Measurements from ENCODE around the gene EIF5A2.
"Not testable (repeated sequence)": the region's sequence is repeated elsewhere in the genome, so short reads cannot be mapped to it uniquely, and the experiment has no call there.

The EIF5A2 gene

GRCh38 chr3:170914690-170915089 lies 6.3 kb upstream of the EIF5A2 start:
- Histone ChIP-seq H3K36me3 (ENCODE audit: control insufficient read depth in 2 of 2, insufficient read depth in 2 of 2, low read length in 2 of 2) (no peaks in the 10 kb centered on the region), H3K27me3 (ENCODE audit: control insufficient read depth in 1 of 2, insufficient read depth in 2 of 2, low read length in 2 of 2) (no peaks in the 10 kb centered on the region), H3K27ac (ENCODE audit: low read length) (no peak overlapping the region), H3K9ac (ENCODE audit: low read length in 2 of 2) (no peak overlapping the region), H3K9me3 (ENCODE audit: control insufficient read depth in 2 of 2, low read length in 2 of 2) (peaks cover 0 to 12% of the 10 kb centered on the region in 2 donors), H3K4me1 (ENCODE audit: control insufficient read depth, insufficient read depth, low read length) (no peaks in the 10 kb centered on the region), H3K4me3 (ENCODE audit: low read length in 2 of 2) (no peak overlapping the region)

- Histone ChIP-seq H3K9me3 (ENCODE audit: control insufficient read depth in 2 of 2, low read length in 2 of 2) (peaks cover 0 to 16% of the 10 kb centered on the region in 2 donors), H3K4me3 (ENCODE audit: low read length in 2 of 2) (no peak overlapping the region), H3K27me3 (ENCODE audit: control insufficient read depth in 1 of 2, insufficient read depth in 2 of 2, low read length in 2 of 2) (no peaks in the 10 kb centered on the region), H3K27ac (ENCODE audit: low read length) (no peak overlapping the region), H3K9ac (ENCODE audit: low read length in 2 of 2) (no peak overlapping the region), H3K4me1 (ENCODE audit: control insufficient read depth, insufficient read depth, low read length) (no peaks in the 10 kb centered on the region), H3K36me3 (ENCODE audit: control insufficient read depth in 2 of 2, insufficient read depth in 2 of 2, low read length in 2 of 2) (no peaks in the 10 kb centered on the region)
These were observed 5.8 kb upstream of the EIF5A2 start for GRCh38 chr3:170914212-170914611.

GRCh38 chr3:170911051-170911450 lies 2.6 kb upstream of the EIF5A2 start:
- no peak overlapping the region for H3K4me3 ChIP-seq (ENCODE audit: low read length in 2 of 2)
- H3K9ac ChIP-seq (ENCODE audit: low read length in 2 of 2) = no peak overlapping the region
- no peaks in the 10 kb centered on the region for H3K36me3 ChIP-seq (ENCODE audit: control insufficient read depth in 2 of 2, insufficient read depth in 2 of 2, low read length in 2 of 2)
- H3K9me3 ChIP-seq (ENCODE audit: control insufficient read depth in 2 of 2, low read length in 2 of 2) = peaks cover 0 to 18% of the 10 kb centered on the region in 2 donors
- H3K27ac ChIP-seq (ENCODE audit: low read length) = no peak overlapping the region
- H3K4me1 ChIP-seq (ENCODE audit: control insufficient read depth, insufficient read depth, low read length) = peaks cover 6% of the 10 kb centered on the region
- H3K27me3 ChIP-seq (ENCODE audit: control insufficient read depth in 1 of 2, insufficient read depth in 2 of 2, low read length in 2 of 2) = no peaks in the 10 kb centered on the region

- no peak overlapping the region for H3K4me3 ChIP-seq (ENCODE audit: low read length in 2 of 2)
- H3K27ac ChIP-seq (ENCODE audit: low read length) = no peak overlapping the region
- no peaks in the 10 kb centered on the region for H3K27me3 ChIP-seq (ENCODE audit: control insufficient read depth in 1 of 2, insufficient read depth in 2 of 2, low read length in 2 of 2)
- peaks cover 0 to 18% of the 10 kb centered on the region in 2 donors for H3K9me3 ChIP-seq (ENCODE audit: control insufficient read depth in 2 of 2, low read length in 2 of 2)
- H3K4me1 ChIP-seq (ENCODE audit: control insufficient read depth, insufficient read depth, low read length) = peaks cover 6% of the 10 kb centered on the region
- no peaks in the 10 kb centered on the region for H3K36me3 ChIP-seq (ENCODE audit: control insufficient read depth in 2 of 2, insufficient read depth in 2 of 2, low read length in 2 of 2)
- no peak overlapping the region for H3K9ac ChIP-seq (ENCODE audit: low read length in 2 of 2)
These were observed 2.1 kb upstream of the EIF5A2 start for GRCh38 chr3:170910542-170910941.

- peak overlapping the region in 1 of 2 donors; percentile 32 for H3K9ac ChIP-seq (ENCODE audit: low read length in 2 of 2)
- no peaks in the 10 kb centered on the region for H3K27me3 ChIP-seq (ENCODE audit: control insufficient read depth in 1 of 2, insufficient read depth in 2 of 2, low read length in 2 of 2)
- H3K36me3 ChIP-seq (ENCODE audit: control insufficient read depth in 2 of 2, insufficient read depth in 2 of 2, low read length in 2 of 2) = no peaks in the 10 kb centered on the region
- H3K27ac ChIP-seq (ENCODE audit: low read length) = peak overlapping the region; percentile 3
- peak overlapping the region; percentile 65 to 82 for H3K4me3 ChIP-seq (ENCODE audit: low read length in 2 of 2)
- H3K9me3 ChIP-seq (ENCODE audit: control insufficient read depth in 2 of 2, low read length in 2 of 2) = peaks cover 0 to 18% of the 10 kb centered on the region in 2 donors
- peaks cover 6% of the 10 kb centered on the region for H3K4me1 ChIP-seq (ENCODE audit: control insufficient read depth, insufficient read depth, low read length)
These were observed 879 bp upstream of the EIF5A2 start for GRCh38 chr3:170909129-170909903.

- peaks cover 6% of the 10 kb centered on the region for H3K4me1 ChIP-seq (ENCODE audit: control insufficient read depth, insufficient read depth, low read length)
- H3K9ac ChIP-seq (ENCODE audit: low read length in 2 of 2) = peak overlapping the region; percentile 56 to 62
- H3K36me3 ChIP-seq (ENCODE audit: control insufficient read depth in 2 of 2, insufficient read depth in 2 of 2, low read length in 2 of 2) = no peaks in the 10 kb centered on the region
- peak overlapping the region; percentile 65 to 82 for H3K4me3 ChIP-seq (ENCODE audit: low read length in 2 of 2)
- peaks cover 0 to 18% of the 10 kb centered on the region in 2 donors for H3K9me3 ChIP-seq (ENCODE audit: control insufficient read depth in 2 of 2, low read length in 2 of 2)
- no peaks in the 10 kb centered on the region for H3K27me3 ChIP-seq (ENCODE audit: control insufficient read depth in 1 of 2, insufficient read depth in 2 of 2, low read length in 2 of 2)
- no peak overlapping the region for H3K27ac ChIP-seq (ENCODE audit: low read length)
These were observed 701 bp downstream of the EIF5A2 start for GRCh38 chr3:170907637-170908234.

- Histone ChIP-seq H3K27ac (ENCODE audit: low read length) (no peak overlapping the region), H3K27me3 (ENCODE audit: control insufficient read depth in 1 of 2, insufficient read depth in 2 of 2, low read length in 2 of 2) (no peaks in the 10 kb centered on the region), H3K4me3 (ENCODE audit: low read length in 2 of 2) (no peak overlapping the region), H3K4me1 (ENCODE audit: control insufficient read depth, insufficient read depth, low read length) (peaks cover 6% of the 10 kb centered on the region), H3K36me3 (ENCODE audit: control insufficient read depth in 2 of 2, insufficient read depth in 2 of 2, low read length in 2 of 2) (no peaks in the 10 kb centered on the region), H3K9me3 (ENCODE audit: control insufficient read depth in 2 of 2, low read length in 2 of 2) (peaks cover 0 to 18% of the 10 kb centered on the region in 2 donors), H3K9ac (ENCODE audit: low read length in 2 of 2) (no peak overlapping the region)
These were observed 2.6 kb downstream of the EIF5A2 start for GRCh38 chr3:170905862-170906261.

- no peak overlapping the region for H3K4me3 ChIP-seq (ENCODE audit: low read length in 2 of 2)
- H3K4me1 ChIP-seq (ENCODE audit: control insufficient read depth, insufficient read depth, low read length) = peaks cover 6% of the 10 kb centered on the region
These were observed 5.3 kb downstream of the EIF5A2 start for GRCh38 chr3:170903123-170903522.

GRCh38 chr3:170899455-170899854 lies 9.0 kb downstream of the EIF5A2 start:
- Histone ChIP-seq H3K4me1 (ENCODE audit: control insufficient read depth, insufficient read depth, low read length) (no peaks in the 10 kb centered on the region), H3K27ac (ENCODE audit: low read length) (no peak overlapping the region), H3K36me3 (ENCODE audit: control insufficient read depth in 2 of 2, insufficient read depth in 2 of 2, low read length in 2 of 2) (no peaks in the 10 kb centered on the region), H3K27me3 (ENCODE audit: control insufficient read depth in 1 of 2, insufficient read depth in 2 of 2, low read length in 2 of 2) (no peaks in the 10 kb centered on the region), H3K4me3 (ENCODE audit: low read length in 2 of 2) (no peak overlapping the region), H3K9me3 (ENCODE audit: control insufficient read depth in 2 of 2, low read length in 2 of 2) (no peaks in the 10 kb centered on the region), H3K9ac (ENCODE audit: low read length in 2 of 2) (no peak overlapping the region)

More at GRCh38 chr3:170903123-170903522, 5.3 kb downstream of the EIF5A2 start:
- Histone ChIP-seq H3K9me3 (ENCODE audit: control insufficient read depth in 2 of 2, low read length in 2 of 2) (no peaks in the 10 kb centered on the region), H3K27ac (ENCODE audit: low read length) (no peak overlapping the region), H3K9ac (ENCODE audit: low read length in 2 of 2) (no peak overlapping the region), H3K36me3 (ENCODE audit: control insufficient read depth in 2 of 2, insufficient read depth in 2 of 2, low read length in 2 of 2) (no peaks in the 10 kb centered on the region), H3K27me3 (ENCODE audit: control insufficient read depth in 1 of 2, insufficient read depth in 2 of 2, low read length in 2 of 2) (no peaks in the 10 kb centered on the region)

- no peaks in the 10 kb centered on the region for H3K9me3 ChIP-seq (ENCODE audit: control insufficient read depth in 2 of 2, low read length in 2 of 2)
- H3K4me1 ChIP-seq (ENCODE audit: control insufficient read depth, insufficient read depth, low read length) = no peaks in the 10 kb centered on the region
- H3K36me3 ChIP-seq (ENCODE audit: control insufficient read depth in 2 of 2, insufficient read depth in 2 of 2, low read length in 2 of 2) = no peaks in the 10 kb centered on the region
- no peak overlapping the region for H3K4me3 ChIP-seq (ENCODE audit: low read length in 2 of 2)
- no peaks in the 10 kb centered on the region for H3K27me3 ChIP-seq (ENCODE audit: control insufficient read depth in 1 of 2, insufficient read depth in 2 of 2, low read length in 2 of 2)
- no peak overlapping the region for H3K27ac ChIP-seq (ENCODE audit: low read length)
- no peak overlapping the region for H3K9ac ChIP-seq (ENCODE audit: low read length in 2 of 2)
These were observed 10.5 kb downstream of the EIF5A2 start for GRCh38 chr3:170897978-170898377.

GRCh38 chr3:170897199-170897598 lies 11.2 kb downstream of the EIF5A2 start:
- not testable (repeated sequence) for H3K36me3 ChIP-seq (ENCODE audit: control insufficient read depth in 2 of 2, insufficient read depth in 2 of 2, low read length in 2 of 2); H3K27ac ChIP-seq (ENCODE audit: low read length); H3K9ac ChIP-seq (ENCODE audit: low read length in 2 of 2); H3K9me3 ChIP-seq (ENCODE audit: control insufficient read depth in 2 of 2, low read length in 2 of 2); H3K27me3 ChIP-seq (ENCODE audit: control insufficient read depth in 1 of 2, insufficient read depth in 2 of 2, low read length in 2 of 2); H3K4me3 ChIP-seq (ENCODE audit: low read length in 2 of 2); H3K4me1 ChIP-seq (ENCODE audit: control insufficient read depth, insufficient read depth, low read length)

All from stomach smooth muscle (tissue), 2 donors.